ENCODE data around the gene DSTN. TPM values are rescaled to one million over a fixed set of nuclear protein-coding genes. Genes with fewer than 3 reads are reported as not detected.
A peak's percentile ranks its signal among the peaks of the same experiment; 100 is the strongest.

Gene DSTN
- total RNA-seq, 4 donors from 2014 or later = 166 to 322 (median 242) TPM

DNA sequence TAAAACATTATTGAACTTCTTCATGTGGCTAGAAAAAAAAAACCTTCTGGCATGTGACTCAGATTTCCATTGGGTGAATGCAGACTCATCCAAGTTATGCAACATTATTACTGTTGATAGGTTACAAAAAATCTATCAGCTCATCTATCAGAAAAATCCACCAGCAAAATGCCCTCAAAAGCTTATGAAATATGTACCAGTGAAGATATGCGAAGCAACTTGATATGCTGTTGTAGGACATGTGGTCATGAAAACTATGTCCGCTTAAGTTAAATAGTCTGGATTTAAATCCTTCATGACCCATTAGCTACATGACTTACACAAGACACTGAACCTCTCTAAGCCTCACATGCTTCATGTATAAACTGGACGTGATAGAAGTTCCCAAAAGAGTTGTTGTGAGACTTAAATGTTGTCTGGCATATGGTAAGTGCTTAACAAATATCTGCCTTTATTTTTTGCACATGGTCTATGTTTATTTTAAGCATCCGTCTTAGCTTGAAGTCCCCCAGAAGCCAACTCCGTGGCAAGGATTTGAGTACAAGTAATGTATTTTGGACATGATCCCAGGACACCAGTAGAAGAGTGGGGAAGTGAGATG is 26.2 kb upstream of the DSTN start:
- Histone ChIP-seq H3K27ac (peak overlapping the region; percentile 5 to 84 (median 65)), H3K36me3 (no peaks in the 10 kb centered on the region), H3K9me3 (no peaks in the 10 kb centered on the region), H3K27me3 (peaks cover 0 to 7% of the 10 kb centered on the region in 2 donors), H3K4me1 (peaks cover 0 to 34% (median 14%) of the 10 kb centered on the region in 4 donors), H3K4me3 (no peak overlapping the region)
- 21% methylated on average over 5 of the region's 5 CpGs for WGBS, 2 donors
- DNase-seq (ENCODE audit: low spot score in 2 of 2) = no peak
- TF ChIP-seq EP300 (IDR thresholded peaks at IDR 0.05) = no peak
- TF ChIP-seq, protein P1, sequence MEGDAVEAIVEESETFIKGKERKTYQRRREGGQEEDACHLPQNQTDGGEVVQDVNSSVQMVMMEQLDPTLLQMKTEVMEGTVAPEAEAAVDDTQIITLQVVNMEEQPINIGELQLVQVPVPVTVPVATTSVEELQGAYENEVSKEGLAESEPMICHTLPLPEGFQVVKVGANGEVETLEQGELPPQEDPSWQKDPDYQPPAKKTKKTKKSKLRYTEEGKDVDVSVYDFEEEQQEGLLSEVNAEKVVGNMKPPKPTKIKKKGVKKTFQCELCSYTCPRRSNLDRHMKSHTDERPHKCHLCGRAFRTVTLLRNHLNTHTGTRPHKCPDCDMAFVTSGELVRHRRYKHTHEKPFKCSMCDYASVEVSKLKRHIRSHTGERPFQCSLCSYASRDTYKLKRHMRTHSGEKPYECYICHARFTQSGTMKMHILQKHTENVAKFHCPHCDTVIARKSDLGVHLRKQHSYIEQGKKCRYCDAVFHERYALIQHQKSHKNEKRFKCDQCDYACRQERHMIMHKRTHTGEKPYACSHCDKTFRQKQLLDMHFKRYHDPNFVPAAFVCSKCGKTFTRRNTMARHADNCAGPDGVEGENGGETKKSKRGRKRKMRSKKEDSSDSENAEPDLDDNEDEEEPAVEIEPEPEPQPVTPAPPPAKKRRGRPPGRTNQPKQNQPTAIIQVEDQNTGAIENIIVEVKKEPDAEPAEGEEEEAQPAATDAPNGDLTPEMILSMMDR (IDR thresholded peaks at IDR 0.05) = no peak

DNA sequence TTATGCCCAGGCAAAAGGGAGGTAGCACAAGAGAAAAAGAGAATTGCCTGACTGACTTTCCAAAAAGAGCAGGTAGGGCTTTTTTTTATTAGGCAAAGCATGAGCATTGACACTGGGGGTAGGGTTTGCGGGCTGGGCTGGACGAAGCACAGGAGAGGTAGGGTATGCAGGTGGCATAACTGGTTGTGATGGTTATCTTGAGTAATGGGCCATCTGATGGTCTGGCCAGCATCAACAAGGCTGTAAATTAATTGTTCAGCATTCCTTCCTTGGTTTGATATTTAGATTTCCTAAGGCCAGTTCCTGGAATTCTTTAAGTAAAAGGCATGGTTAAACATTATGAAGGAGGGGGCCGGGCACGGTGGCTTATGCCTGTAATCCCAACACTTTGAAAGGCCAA is 24.7 kb upstream of the DSTN start:
- Histone ChIP-seq H3K4me1 (peaks cover 0 to 34% (median 14%) of the 10 kb centered on the region in 4 donors), H3K36me3 (no peaks in the 10 kb centered on the region), H3K27ac (no peak overlapping the region), H3K4me3 (no peak overlapping the region), H3K27me3 (no peaks in the 10 kb centered on the region), H3K9me3 (no peaks in the 10 kb centered on the region)
- WGBS, 2 donors = 73 to 76% methylated on average over 4 of the region's 4 CpGs
- no peak for DNase-seq (ENCODE audit: low spot score in 2 of 2)
- TF ChIP-seq EP300 (IDR thresholded peaks at IDR 0.05) (no peak), POLR2A (IDR thresholded peaks at IDR 0.05) (no peak)
- TF ChIP-seq, protein P1 (IDR thresholded peaks at IDR 0.05) = no peak

DNA sequence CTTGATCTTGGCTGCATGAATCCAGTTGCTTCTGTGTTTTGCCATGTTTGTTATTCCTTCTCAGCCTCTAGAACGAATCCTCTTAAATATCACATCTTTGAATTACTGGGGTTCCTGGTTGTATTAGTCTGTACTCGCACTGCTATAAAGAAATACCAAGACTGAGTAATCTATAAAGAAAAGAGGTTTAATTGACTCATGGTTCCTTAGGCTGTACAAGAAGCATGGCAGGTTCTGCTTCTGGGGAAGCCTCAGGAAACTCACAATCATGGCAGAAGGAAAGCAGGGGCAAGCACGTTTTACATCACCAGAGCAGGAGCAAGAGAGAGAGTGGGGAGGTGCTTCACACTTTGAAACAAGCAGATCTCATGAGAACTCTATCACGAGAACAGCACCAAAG is 20.7 kb upstream of the DSTN start:
- DNase-seq (ENCODE audit: low spot score in 2 of 2) = no peak
- H3K9me3 ChIP-seq = no peaks in the 10 kb centered on the region
- H3K4me1 ChIP-seq = peaks cover 0 to 7% (median under 1%) of the 10 kb centered on the region in 4 donors
- no peak overlapping the region for H3K27ac ChIP-seq
- TF ChIP-seq POLR2A (IDR thresholded peaks at IDR 0.05) = no peak
- no peak for TF ChIP-seq EP300 (IDR thresholded peaks at IDR 0.05)
- TF ChIP-seq, protein P1 (IDR thresholded peaks at IDR 0.05) = no peak
- H3K4me3 ChIP-seq = no peak overlapping the region
- no peaks in the 10 kb centered on the region for H3K27me3 ChIP-seq
- WGBS, 2 donors = 69 to 78% methylated on average over 4 of the region's 4 CpGs
- H3K36me3 ChIP-seq = no peaks in the 10 kb centered on the region

DNA sequence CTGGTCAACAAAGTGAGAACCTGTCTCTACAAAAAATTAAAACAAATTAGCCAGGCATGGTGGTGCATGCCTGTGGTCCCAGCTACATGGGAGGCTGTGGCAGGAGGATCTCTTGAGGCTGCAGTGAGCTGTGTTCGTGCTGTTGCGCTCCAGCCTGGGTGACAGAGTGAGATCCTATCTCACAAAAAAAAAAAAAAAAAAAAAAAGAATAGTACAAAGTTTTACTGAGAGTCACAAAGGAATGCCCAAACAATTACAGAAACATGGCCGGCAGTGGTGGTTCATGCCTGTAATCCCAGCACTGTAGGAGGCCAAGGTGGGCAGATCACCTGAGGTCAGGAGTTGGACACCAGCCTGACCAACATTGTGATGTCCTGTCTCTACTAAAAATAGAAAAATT is 14.8 kb upstream of the DSTN start:
- TF ChIP-seq, protein P1 (IDR thresholded peaks at IDR 0.05) = no peak
- TF ChIP-seq POLR2A (IDR thresholded peaks at IDR 0.05) = no peak
- TF ChIP-seq EP300 (IDR thresholded peaks at IDR 0.05) = no peak
- H3K4me3 ChIP-seq = no peak overlapping the region
- DNase-seq (ENCODE audit: low spot score in 2 of 2) = no peak
- no peaks in the 10 kb centered on the region for H3K9me3 ChIP-seq
- WGBS, 2 donors = 96% methylated on average over 3 of the region's 3 CpGs
- peaks cover 0 to 34% (median 14%) of the 10 kb centered on the region in 4 donors for H3K4me1 ChIP-seq
- H3K27me3 ChIP-seq = no peaks in the 10 kb centered on the region
- H3K36me3 ChIP-seq = no peaks in the 10 kb centered on the region
- no peak overlapping the region for H3K27ac ChIP-seq

DNA sequence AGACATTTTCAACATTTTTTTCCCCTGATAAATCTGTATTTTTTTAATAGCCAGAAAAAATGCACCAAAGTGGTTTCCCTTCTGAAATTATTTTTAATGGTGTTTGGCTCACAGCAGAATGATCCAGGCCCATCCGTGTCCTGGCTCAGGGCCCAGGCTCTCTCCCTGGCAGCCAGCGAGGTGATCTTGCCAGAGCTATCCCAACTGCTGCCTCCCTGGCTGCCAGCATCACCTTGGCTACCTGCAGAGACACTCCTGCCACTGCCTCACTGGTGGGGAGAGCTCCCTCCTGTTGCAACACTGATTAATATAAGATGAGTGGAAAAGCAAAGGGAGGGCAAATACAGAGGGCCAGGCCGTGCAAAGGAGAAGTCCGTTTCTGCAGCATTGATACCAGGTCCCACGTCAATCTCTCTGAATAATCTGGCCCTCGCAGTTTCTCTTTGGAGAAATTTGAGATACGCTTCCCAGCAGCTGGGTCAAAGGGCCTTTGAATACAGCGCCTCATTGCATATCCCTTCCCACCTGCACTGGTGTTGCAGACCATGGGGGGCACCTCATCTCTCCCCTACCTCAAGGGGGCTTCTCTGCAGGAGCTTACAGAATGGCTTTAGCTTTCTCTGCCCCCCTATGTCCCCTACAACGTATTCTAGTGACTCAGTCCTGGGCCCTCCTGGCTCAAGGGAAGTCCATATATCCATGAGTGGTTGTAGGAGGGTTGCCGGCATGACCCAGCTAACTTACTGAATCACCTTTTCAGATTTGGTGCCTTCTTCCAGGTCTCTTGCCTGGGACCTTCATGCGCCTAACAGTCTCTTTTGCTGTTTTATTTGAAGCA is 12.8 kb upstream of the DSTN start:
- Histone ChIP-seq H3K27ac (peak overlapping the region in 3 of 4 donors; percentile 60 to 80 (median 79)), H3K36me3 (no peaks in the 10 kb centered on the region), H3K9me3 (no peaks in the 10 kb centered on the region), H3K27me3 (no peaks in the 10 kb centered on the region), H3K4me3 (no peak overlapping the region), H3K4me1 (peaks cover 0 to 34% (median 14%) of the 10 kb centered on the region in 4 donors)
- TF ChIP-seq EP300 (IDR thresholded peaks at IDR 0.05) (no peak), POLR2A (IDR thresholded peaks at IDR 0.05) (no peak)
- TF ChIP-seq, protein P1 (IDR thresholded peaks at IDR 0.05) = no peak
- DNase-seq (ENCODE audit: low spot score in 2 of 2) = peak; percentile 38 to 47
- WGBS, 2 donors = 58 to 60% methylated on average over 9 to 11 of the region's 11 CpGs

Data from tibial nerve (tissue), 4 donors.